Esophagus squamous epithelium (tissue), 4 donors: ENCODE results near the gene CPXM2.

Experiments used
- POLR2A ChIP-seq, 4 donors: fragments of 450-650 bp; IDR thresholded peaks; one replicate each; pipeline ENCODE4 v1.6.1; 2017; ENCODE audit warnings: antibody characterized with exemption in 4 of 4, mild to moderate bottlenecking in 4 of 4, moderate library complexity in 3 of 4
- TF ChIP-seq, protein P1 (sequence below), 6 experiments: fragments of 450-650 bp in 4 of 6; fragments of 200-600 bp in 2 of 6; sonication (generic) in 2 of 6; IDR thresholded peaks; one replicate each; pipeline ENCODE4 v1.5.1; 2016 to 2019; ENCODE audit warnings: antibody characterized with exemption in 6 of 6, mild to moderate bottlenecking in 4 of 6, moderate library complexity in 4 of 6

DNA sequence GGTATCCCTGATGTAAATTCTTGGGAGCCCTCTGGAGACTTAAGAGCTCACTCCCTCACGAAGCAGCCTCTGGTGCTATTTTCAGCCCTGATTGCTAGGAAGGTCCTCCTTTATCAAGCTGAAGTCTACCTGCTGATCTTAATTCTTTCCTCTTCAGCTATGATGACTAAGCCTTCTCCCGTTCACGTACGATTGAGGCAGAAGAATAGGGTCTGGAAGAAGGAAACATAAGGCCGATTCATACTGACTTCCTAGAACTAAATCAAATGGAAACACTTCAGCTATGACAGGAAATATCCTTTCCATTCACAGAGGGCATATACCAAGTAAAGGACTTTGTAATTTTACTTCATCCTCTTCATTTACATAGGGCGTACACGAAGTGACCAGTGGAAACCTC is 107.0 kb downstream of the CPXM2 start:
- TF ChIP-seq, protein P1, sequence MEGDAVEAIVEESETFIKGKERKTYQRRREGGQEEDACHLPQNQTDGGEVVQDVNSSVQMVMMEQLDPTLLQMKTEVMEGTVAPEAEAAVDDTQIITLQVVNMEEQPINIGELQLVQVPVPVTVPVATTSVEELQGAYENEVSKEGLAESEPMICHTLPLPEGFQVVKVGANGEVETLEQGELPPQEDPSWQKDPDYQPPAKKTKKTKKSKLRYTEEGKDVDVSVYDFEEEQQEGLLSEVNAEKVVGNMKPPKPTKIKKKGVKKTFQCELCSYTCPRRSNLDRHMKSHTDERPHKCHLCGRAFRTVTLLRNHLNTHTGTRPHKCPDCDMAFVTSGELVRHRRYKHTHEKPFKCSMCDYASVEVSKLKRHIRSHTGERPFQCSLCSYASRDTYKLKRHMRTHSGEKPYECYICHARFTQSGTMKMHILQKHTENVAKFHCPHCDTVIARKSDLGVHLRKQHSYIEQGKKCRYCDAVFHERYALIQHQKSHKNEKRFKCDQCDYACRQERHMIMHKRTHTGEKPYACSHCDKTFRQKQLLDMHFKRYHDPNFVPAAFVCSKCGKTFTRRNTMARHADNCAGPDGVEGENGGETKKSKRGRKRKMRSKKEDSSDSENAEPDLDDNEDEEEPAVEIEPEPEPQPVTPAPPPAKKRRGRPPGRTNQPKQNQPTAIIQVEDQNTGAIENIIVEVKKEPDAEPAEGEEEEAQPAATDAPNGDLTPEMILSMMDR (IDR thresholded peaks at IDR 0.05), result no peak
- TF ChIP-seq POLR2A (IDR thresholded peaks at IDR 0.05), result no peak
